Measurements from ENCODE around the gene HDAC11. TPM values are rescaled to one million over a fixed set of nuclear protein-coding genes. Genes with fewer than 3 reads are reported as not detected.

The HDAC11 gene
- total and polyA plus RNA-seq, 4 donors: 12.3 to 17.3 (median 15.0) TPM

DNA sequence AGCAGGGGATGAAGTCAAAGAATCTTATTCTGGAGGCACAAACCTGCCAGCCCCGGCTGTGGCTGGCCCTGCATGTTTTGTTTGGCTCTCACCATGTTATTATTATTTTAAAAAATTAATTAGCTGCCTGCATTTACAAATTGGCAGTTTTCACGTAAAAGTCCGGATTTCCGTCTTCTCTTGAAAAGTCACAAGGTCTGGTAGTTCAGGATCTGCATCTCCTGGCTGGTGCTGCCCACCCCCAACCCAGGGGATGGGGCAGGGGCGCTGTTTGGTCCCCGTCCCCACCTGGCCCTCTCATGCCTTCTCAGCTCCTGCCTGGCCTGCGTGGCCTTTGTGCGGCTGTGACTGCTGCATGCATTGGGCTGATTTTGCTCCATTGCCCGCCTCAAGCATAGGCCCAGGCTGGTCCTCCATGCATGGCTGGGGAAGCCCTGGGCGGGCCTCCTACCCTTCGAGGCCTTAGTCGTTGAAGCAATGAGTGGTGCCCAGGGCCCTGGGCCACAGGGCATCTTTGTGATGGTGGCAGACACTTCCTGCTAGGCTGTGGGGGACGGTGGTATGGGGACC, 70.8 kb downstream of the HDAC11 start:
- no peak for ATAC-seq (ENCODE audit: insufficient read depth, low FRiP score)
- no peaks in the 10 kb centered on the region for H3K36me3 ChIP-seq (ENCODE audit: control insufficient read depth in 4 of 4, insufficient read depth in 4 of 4, low read length in 4 of 4)
- H3K4me3 ChIP-seq: no peak overlapping the region
- TF ChIP-seq CTCF (IDR thresholded peaks at IDR 0.05; ENCODE audit: control extremely low read depth, extremely low read depth): no peak
- H3K9me3 ChIP-seq (ENCODE audit: control insufficient read depth in 4 of 4, insufficient read depth in 3 of 4, low read length in 3 of 4): no peaks in the 10 kb centered on the region
- WGBS, 2 donors: 77 to 83% methylated on average over 12 to 13 of the region's 13 CpGs
- no peak for DNase-seq
- no peak overlapping the region for H3K9ac ChIP-seq (ENCODE audit: insufficient read depth in 1 of 2, low read length in 2 of 2)
- H3K4me1 ChIP-seq (ENCODE audit: control insufficient read depth in 5 of 5, insufficient read depth in 5 of 5, low read length in 5 of 5): peaks cover 0 to 51% (median 9%) of the 10 kb centered on the region in 5 donors
- H3K27me3 ChIP-seq (ENCODE audit: control insufficient read depth in 3 of 3, insufficient read depth in 3 of 3, low read length in 2 of 3): peaks cover 0 to 3% (median 0%) of the 10 kb centered on the region in 3 donors
- no peak overlapping the region for H3K27ac ChIP-seq (ENCODE audit: low read depth in 1 of 2, low read length in 1 of 2)

DNA sequence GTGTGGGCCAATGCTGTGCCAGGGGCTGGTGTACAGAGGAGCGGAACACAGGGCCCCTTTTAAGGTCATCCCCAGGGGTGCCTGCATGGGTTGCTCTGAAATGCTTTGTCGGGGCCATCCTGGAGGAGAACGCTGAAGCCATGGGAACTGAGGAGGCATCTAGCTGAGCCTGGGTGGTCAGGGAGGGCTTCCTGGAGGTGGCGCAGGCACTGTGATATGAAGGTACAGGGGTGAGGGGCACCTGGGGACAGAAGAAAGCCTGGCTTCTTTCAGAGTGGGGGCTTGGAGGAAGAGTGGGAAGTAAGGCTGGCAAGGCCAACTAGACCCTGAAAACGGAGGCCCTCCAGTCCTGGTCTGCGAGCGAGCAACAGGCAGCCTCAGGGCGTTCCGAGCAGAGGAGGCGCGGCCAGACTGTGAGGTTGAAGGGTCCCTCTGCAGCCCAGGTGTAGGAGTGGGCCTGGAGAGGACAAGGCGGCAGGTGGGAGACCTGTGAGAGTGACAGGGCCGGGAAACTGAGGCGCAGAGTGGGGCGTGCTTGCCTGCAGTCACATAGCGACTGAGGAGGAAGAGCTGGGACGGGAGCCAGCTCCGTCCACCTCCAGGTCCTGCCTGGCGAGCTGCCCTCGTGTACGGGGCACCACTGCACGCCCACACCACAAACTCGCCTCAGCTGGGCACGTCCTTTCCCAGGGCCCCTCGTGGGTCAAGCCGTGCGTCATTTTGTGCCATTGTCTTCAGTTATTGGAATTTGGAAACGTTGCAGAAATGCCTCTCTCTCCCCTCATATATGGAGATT, 72.9 kb downstream of the HDAC11 start:
- H3K4me1 ChIP-seq (ENCODE audit: control insufficient read depth in 5 of 5, insufficient read depth in 5 of 5, low read length in 5 of 5): peaks cover 0 to 38% (median 4%) of the 10 kb centered on the region in 5 donors
- H3K27ac ChIP-seq (ENCODE audit: low read depth in 1 of 2, low read length in 1 of 2): no peak overlapping the region
- ATAC-seq (ENCODE audit: insufficient read depth, low FRiP score) (no peak), DNase-seq (no peak)
- TF ChIP-seq CTCF (IDR thresholded peaks at IDR 0.05; ENCODE audit: control extremely low read depth, extremely low read depth): no peak
- WGBS, 2 donors: 64 to 65% methylated on average over 24 to 28 of the region's 28 CpGs
- H3K9ac ChIP-seq (ENCODE audit: insufficient read depth in 1 of 2, low read length in 2 of 2): no peak overlapping the region
- no peaks in the 10 kb centered on the region for H3K36me3 ChIP-seq (ENCODE audit: control insufficient read depth in 4 of 4, insufficient read depth in 4 of 4, low read length in 4 of 4)
- H3K9me3 ChIP-seq (ENCODE audit: control insufficient read depth in 4 of 4, insufficient read depth in 3 of 4, low read length in 3 of 4): no peaks in the 10 kb centered on the region
- H3K27me3 ChIP-seq (ENCODE audit: control insufficient read depth in 3 of 3, insufficient read depth in 3 of 3, low read length in 2 of 3): peaks cover 0 to 3% (median 0%) of the 10 kb centered on the region in 3 donors
- H3K4me3 ChIP-seq: no peak overlapping the region

- no peak for TF ChIP-seq CTCF (IDR thresholded peaks at IDR 0.05; ENCODE audit: control extremely low read depth, extremely low read depth)
- WGBS, 2 donors: 58 to 65% methylated on average over 12 of the region's 12 CpGs
- Histone ChIP-seq H3K4me1 (ENCODE audit: control insufficient read depth in 5 of 5, insufficient read depth in 5 of 5, low read length in 5 of 5) (peaks cover 0 to 32% (median 0%) of the 10 kb centered on the region in 5 donors), H3K9ac (ENCODE audit: insufficient read depth in 1 of 2, low read length in 2 of 2) (no peak overlapping the region), H3K9me3 (ENCODE audit: control insufficient read depth in 4 of 4, insufficient read depth in 3 of 4, low read length in 3 of 4) (no peaks in the 10 kb centered on the region), H3K27ac (ENCODE audit: low read depth in 1 of 2, low read length in 1 of 2) (no peak overlapping the region), H3K4me3 (no peak overlapping the region), H3K27me3 (ENCODE audit: control insufficient read depth in 3 of 3, insufficient read depth in 3 of 3, low read length in 2 of 3) (peaks cover 0 to 3% (median 0%) of the 10 kb centered on the region in 3 donors), H3K36me3 (ENCODE audit: control insufficient read depth in 4 of 4, insufficient read depth in 4 of 4, low read length in 4 of 4) (no peaks in the 10 kb centered on the region)
- DNase-seq (no peak), ATAC-seq (ENCODE audit: insufficient read depth, low FRiP score) (no peak)
Measured at GRCh38 chr3:13553686-13554085, 73.6 kb downstream of the HDAC11 start.

Data from lung (tissue), 12 donors.